IPS DF 6.9 (cell line): ENCODE measurements around the gene FBLIM1.
A peak's percentile ranks its signal among the peaks of the same experiment; 100 is the strongest.
"Not testable (repeated sequence)": the region's sequence is repeated elsewhere in the genome, so short reads cannot be mapped to it uniquely, and the experiment has no call there.

Source experiments
- DNase-seq: peaks from one replicate; pipeline ENCODE4 v3.0.0-alpha.2; 2013; ENCODE audit warnings: low read depth, low spot score
- H3K27ac ChIP-seq: one replicate; pipeline ENCODE4 v1.5.1; 2013; ENCODE audit warnings: low read length, control low read depth
- H3K27me3 ChIP-seq: 2 replicates; pipeline ENCODE4 v1.6.1; 2013; ENCODE audit warnings: mild to moderate bottlenecking, low read length; ENCODE audit not compliant: control insufficient read depth, insufficient read depth
- H3K36me3 ChIP-seq: 2 replicates; pipeline ENCODE4 v1.6.1; 2013; ENCODE audit warnings: low read length; ENCODE audit not compliant: control insufficient read depth, insufficient read depth
- H3K4me1 ChIP-seq: 2 replicates; pipeline ENCODE4 v1.6.1; 2013; ENCODE audit warnings: low read length; ENCODE audit not compliant: control insufficient read depth, insufficient read depth
- H3K4me3 ChIP-seq: 2 replicates; pipeline ENCODE4 v1.5.1; 2013; ENCODE audit warnings: mild to moderate bottlenecking, low read length
- H3K9me3 ChIP-seq: 2 replicates; pipeline ENCODE4 v1.6.1; 2013; ENCODE audit warnings: low read length, inconsistent platforms; ENCODE audit not compliant: control insufficient read depth, insufficient read depth
- WGBS: extraction: QIAGEN DNeasy Blood & Tissue Kit; methylation state at CpG from one replicate; pipeline ENCODE4 v1.1.7; 2013; ENCODE audit warnings: mixed read lengths, missing lambda C conversion rate; ENCODE audit not compliant: insufficient read length, insufficient coverage; 5-methylcytosine and 5-hydroxymethylcytosine counted together

FBLIM1 gene

DNA sequence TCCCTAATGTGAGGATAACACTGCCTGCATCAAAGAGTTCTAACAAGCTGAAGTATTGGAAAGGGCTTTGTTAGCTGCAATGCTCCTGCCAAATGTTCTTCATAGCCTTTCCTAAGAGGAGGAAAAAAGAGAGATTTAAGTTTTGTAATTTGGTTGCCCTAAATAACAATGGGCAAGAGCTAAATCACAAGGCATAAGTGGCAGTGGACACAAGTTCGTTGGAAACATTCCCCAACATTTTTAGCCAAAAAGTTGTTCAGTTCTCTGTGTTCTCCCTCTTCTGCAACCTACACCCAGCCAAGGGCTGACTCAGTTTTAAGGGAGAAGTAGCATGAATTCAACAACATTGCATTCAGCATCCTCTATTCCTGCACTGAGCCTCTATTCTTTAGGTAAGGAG lies 51.5 kb downstream of the FBLIM1 start:
- DNase-seq = no peak
- Histone ChIP-seq H3K9me3 (no peaks in the 10 kb centered on the region), H3K4me3 (no peak overlapping the region), H3K27me3 (no peaks in the 10 kb centered on the region), H3K36me3 (no peaks in the 10 kb centered on the region), H3K27ac (no peak overlapping the region), H3K4me1 (no peaks in the 10 kb centered on the region)
- no CpG with 5 or more reads among the region's 1 CpG for WGBS

DNA sequence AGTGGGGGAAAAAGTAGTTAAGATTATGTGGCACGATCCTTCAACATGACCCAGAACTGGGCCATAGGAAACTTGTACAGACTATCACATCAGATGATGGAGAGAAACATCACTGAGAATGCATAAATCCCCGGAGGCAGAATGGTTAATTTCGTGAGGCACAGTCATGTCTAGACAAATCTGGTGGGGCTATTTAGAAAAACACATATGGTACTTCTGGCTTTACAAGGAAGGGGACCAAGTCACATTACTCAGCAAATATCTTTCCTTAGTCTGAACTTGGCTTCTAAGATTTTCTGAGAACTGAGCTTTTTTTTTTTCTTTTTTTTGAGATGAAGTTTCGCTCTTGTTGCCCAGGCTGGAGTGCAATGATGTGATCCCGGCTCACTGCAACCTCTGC lies 58.1 kb downstream of the FBLIM1 start:
- Histone ChIP-seq H3K4me3 (no peak overlapping the region), H3K27ac (no peak overlapping the region), H3K27me3 (no peaks in the 10 kb centered on the region), H3K9me3 (no peaks in the 10 kb centered on the region), H3K4me1 (no peaks in the 10 kb centered on the region), H3K36me3 (no peaks in the 10 kb centered on the region)
- no peak for DNase-seq
- WGBS = no CpG with 5 or more reads among the region's 5 CpGs

DNA sequence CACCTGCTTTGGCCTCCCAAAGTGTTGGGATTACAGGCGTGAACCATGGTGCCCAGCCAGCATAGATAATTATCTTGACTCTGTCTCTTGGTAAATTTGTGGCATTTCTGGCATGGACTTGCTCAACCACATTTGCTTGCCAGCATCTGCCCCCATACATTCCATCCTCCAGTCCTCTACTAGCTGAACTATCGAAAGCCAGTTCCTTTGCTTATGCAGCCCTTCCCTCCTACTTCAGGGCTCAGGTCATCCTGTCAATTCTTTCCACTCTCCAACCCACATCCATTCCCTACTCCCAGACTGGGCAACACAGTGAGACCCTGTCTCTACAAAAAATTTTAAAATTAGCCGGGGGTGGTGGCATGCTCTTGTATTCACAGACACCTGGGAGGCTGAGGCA lies 61.9 kb downstream of the FBLIM1 start:
- no peak for DNase-seq
- WGBS = no CpG with 5 or more reads among the region's 3 CpGs
- Histone ChIP-seq H3K27ac (no peak overlapping the region), H3K36me3 (no peaks in the 10 kb centered on the region), H3K4me1 (no peaks in the 10 kb centered on the region), H3K4me3 (no peak overlapping the region), H3K27me3 (no peaks in the 10 kb centered on the region), H3K9me3 (no peaks in the 10 kb centered on the region)

DNA sequence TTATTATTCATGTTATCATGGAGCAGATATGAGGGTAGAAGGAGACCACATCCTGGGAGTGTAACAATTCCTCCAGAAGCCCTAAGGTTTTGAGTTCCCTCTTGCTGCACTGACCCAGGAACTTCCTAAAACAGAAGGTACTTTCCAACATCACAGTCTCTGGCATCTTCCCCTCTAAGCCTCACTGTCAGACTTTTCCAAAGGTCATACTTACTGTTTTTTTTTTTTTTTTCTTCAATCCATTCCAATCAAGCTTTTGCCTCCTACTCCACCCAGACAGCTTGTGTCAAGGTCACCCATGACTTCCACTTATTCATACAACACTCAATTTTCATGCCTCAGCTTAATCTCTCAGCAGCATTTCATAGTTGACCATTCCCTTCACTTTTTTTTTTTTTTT lies 67.2 kb downstream of the FBLIM1 start:
- Histone ChIP-seq H3K27ac (no peak overlapping the region), H3K27me3 (no peaks in the 10 kb centered on the region), H3K4me1 (no peaks in the 10 kb centered on the region), H3K9me3 (no peaks in the 10 kb centered on the region), H3K4me3 (no peak overlapping the region), H3K36me3 (no peaks in the 10 kb centered on the region)
- no peak for DNase-seq

DNA sequence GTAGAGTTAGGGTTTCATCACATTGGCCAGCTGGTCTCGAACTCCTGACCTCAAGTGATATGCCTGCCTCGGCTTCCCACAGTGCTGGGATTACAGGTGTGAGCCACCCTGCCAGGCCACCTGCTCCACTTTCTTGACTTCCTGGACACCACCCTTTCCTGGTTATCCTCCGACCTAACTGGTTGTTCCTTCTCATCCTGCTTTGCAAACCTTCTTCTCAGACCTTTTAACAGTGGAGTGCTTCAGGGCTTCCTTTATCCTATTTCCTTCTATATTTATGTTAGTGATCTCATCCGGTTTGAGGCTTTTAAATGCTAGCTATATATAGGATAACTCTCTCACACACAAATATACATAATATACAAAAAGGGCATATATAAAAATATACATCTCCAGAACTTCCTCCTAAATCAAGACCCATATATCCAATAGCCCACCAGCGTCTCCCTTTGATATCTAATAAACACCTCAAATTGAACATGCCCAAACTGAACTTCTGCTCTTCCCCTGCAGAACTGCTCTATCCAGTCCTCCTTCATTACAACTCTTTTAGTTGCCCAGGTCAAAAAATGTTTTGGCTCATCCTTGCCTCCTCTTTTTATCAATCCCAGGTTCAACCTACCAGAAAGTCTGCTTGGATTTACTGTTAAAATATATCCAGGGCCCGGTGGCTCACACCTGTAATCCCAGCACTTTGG lies 68.4 kb downstream of the FBLIM1 start:
- H3K4me1 ChIP-seq = no peaks in the 10 kb centered on the region
- H3K9me3 ChIP-seq = no peaks in the 10 kb centered on the region
- WGBS = no CpG with 5 or more reads among the region's 6 CpGs
- no peak overlapping the region for H3K27ac ChIP-seq
- no peak overlapping the region for H3K4me3 ChIP-seq
- H3K36me3 ChIP-seq = no peaks in the 10 kb centered on the region
- H3K27me3 ChIP-seq = no peaks in the 10 kb centered on the region
- no peak for DNase-seq

DNA sequence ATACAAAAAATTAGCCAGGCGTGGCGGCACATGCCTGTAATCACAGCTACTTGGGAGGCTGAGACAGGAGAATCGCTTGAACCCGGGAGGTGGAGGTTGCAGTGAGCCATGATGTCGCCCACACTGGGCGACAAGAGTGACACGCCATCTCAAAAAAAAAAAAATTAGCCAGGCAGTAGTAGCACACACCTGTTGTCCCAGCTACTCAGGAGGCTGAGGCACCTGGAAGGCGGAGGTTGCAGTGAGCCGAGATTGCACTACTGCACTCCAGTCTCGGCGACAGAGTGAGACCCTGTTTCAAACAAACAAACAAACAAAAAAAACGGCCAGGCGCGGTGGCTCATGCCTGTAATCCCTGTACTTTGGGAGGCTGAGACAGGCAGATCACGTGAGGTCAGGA lies 69.0 kb downstream of the FBLIM1 start:
- not testable (repeated sequence) for H3K9me3 ChIP-seq, H3K27ac ChIP-seq, H3K4me3 ChIP-seq, H3K36me3 ChIP-seq, DNase-seq, H3K27me3 ChIP-seq, H3K4me1 ChIP-seq
- no CpG with 5 or more reads among the region's 15 CpGs for WGBS

DNA sequence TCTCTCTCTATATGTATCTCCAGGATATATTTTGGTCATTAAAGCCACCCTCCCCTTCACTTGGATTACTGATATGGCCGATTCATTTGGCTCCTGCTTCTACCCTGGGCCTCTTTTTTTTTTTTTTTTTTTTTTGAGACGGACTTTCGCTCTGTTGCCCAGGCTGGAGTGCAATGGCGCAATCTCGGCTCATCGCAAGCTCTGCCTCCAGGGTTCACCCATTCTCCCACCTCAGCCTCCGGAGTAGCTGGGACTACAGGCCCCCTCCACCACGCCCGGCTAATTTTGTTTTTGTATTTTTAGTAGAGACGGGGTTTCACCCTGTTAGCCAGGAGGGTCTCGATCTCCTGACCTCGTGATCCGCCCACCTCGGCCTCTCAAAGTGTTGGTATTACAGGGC lies 70.3 kb downstream of the FBLIM1 start:
- not testable (repeated sequence) for H3K27me3 ChIP-seq, H3K36me3 ChIP-seq, DNase-seq, H3K27ac ChIP-seq, H3K4me1 ChIP-seq, H3K9me3 ChIP-seq, H3K4me3 ChIP-seq
- no CpG with 5 or more reads among the region's 14 CpGs for WGBS

DNA sequence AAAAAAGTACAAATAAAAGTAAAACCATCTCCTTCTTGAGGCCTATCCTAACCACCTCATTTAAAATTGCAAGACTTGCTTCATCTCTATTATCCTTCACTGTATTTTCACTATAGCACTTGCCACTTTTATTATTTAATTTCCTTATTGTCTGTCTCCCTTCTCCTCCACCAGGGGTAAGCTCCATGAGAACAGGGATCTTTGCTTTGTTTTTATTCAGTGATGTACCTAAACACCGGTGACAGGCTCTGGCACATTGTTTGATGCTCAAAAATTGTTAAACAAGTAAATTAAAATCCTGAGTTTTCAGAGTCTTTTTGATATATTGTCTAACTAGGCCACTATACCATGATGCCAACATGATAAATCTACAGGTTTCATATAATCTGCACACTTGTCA lies 71.7 kb downstream of the FBLIM1 start:
- no CpG with 5 or more reads among the region's 1 CpG for WGBS
- no peak overlapping the region for H3K4me3 ChIP-seq
- H3K27me3 ChIP-seq = no peaks in the 10 kb centered on the region
- no peaks in the 10 kb centered on the region for H3K36me3 ChIP-seq
- 0 out of 2 replicates have a peak, but pooled peaks cover 2% of the 10 kb centered on the region for H3K4me1 ChIP-seq
- DNase-seq = no peak
- no peak overlapping the region for H3K27ac ChIP-seq
- H3K9me3 ChIP-seq = no peaks in the 10 kb centered on the region

DNA sequence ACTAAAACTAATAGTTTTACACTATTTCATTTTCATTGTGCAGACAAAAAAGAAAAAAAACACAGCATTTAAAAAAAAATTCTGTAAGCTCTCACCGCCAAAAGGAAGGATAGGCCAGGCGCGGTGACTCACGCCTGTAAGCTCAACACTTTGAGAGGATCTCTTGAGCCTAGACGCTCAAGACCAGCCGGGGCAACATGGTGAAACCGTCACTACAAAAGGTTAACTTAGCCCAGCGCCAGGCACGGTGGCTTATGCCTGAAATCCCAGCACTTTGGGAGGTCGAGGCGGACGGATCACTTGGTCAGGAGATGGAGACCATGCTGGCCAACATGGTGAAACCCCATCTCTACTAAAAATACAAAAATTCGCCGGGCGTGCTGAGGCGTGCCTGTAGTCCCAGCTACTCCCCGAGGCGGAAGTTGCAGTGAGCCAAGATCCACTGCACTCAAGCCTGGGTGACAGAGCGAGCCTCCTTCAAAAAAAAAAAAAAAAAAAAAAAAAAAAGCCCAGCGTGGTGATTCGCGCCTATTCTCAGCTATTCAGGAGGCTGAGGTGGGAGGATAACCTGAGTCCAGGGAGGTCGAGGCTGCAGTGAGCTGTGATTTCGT lies 74.6 kb downstream of the FBLIM1 start:
- Histone ChIP-seq H3K27ac (no peak overlapping the region), H3K4me1 (peaks cover 5% of the 10 kb centered on the region; the same call in 1 of the 2 replicates), H3K27me3 (no peaks in the 10 kb centered on the region), H3K4me3 (no peak overlapping the region), H3K36me3 (no peaks in the 10 kb centered on the region; the same call in 1 of the 2 replicates), H3K9me3 (no peaks in the 10 kb centered on the region)
- DNase-seq = no peak
- WGBS = no CpG with 5 or more reads among the region's 24 CpGs

DNA sequence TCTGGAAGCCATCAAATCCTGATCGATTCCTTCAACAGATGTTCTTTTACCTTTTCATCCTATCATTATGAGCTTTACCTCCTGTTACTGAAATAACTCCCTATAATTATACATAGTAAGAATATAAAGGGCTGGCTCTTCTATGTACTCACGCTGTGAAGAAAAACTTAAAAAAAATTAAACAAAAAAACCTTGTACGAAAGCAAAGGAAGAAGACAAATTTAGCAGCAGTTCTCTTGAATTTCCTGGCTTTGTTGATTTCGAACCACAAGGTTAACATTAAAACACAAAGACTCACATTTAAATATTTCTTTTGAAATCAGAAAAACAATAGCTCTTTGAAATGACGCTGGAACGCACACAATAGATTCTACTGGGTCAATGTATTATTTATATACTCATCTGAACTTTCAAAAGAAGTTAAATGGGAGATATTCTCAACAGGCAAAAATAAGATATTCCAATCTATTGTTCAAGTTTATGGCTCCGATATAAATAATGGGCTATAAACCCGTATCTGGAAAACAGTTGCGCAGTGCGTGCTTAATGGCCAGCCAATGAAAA lies 75.3 kb downstream of the FBLIM1 start:
- Histone ChIP-seq H3K27me3 (no peaks in the 10 kb centered on the region), H3K4me1 (peaks cover 5% of the 10 kb centered on the region; the same call in 1 of the 2 replicates), H3K27ac (no peak overlapping the region), H3K36me3 (no peaks in the 10 kb centered on the region; the same call in 1 of the 2 replicates), H3K9me3 (no peaks in the 10 kb centered on the region), H3K4me3 (peak overlapping the region; percentile 64; the same call in 1 of the 2 replicates)
- no CpG with 5 or more reads among the region's 10 CpGs for WGBS
- no peak for DNase-seq
